Left renal pelvis (tissue), 4 donors: ENCODE measurements around the gene LUC7L3. TPM values are rescaled to one million over a fixed set of nuclear protein-coding genes. Genes with fewer than 3 reads are reported as not detected.
"Not testable (repeated sequence)": the region's sequence is repeated elsewhere in the genome, so short reads cannot be mapped to it uniquely, and the experiment has no call there.

Experiments used
- DNase-seq, 4 donors: peaks; one replicate each; pipeline ENCODE4 v3.0.0-alpha.2; 2013; ENCODE audit warnings: low read depth in 4 of 4, low spot score in 3 of 4
- polyA plus RNA-seq, 4 donors: library from polyadenylated mRNA; unstranded; fragments of 120-200 nt; gene quantifications; one replicate each; pipeline ENCODE4 v1.2.1, GENCODE V29; 2013; ENCODE audit not compliant: insufficient read length in 4 of 4

LUC7L3 gene
- polyA plus RNA-seq, 4 donors = 490 to 744 (median 572) TPM

- DNase-seq = no peak
Observed at GRCh38 chr17:50708050-50709000, 11.1 kb upstream of the LUC7L3 start.

GRCh38 chr17:50709053-50709452, 10.3 kb upstream of the LUC7L3 start:
- DNase-seq = not testable (repeated sequence)

GRCh38 chr17:50710025-50710424, 9.4 kb upstream of the LUC7L3 start:
- DNase-seq = no peak

DNA sequence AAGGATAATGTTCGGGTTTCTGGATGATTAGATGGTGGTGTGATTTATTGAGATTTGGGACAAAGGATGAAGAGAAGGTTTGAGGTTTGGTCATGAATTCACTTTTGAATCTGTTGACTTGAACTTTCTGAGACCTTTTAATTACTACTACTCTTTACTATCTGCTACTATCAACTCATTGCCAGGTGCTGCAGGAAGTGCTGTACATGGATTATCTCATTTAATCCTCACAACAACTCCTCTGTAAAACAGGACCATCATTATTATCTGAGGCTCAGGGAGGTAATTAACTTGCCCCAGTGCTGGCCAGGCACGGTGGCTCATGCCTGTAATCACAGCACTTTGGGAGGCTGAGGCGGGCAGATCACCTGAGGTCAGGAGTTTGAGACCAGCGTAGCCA, 8.8 kb upstream of the LUC7L3 start:
- no peak for DNase-seq

GRCh38 chr17:50712641-50713040, 6.8 kb upstream of the LUC7L3 start:
- no peak for DNase-seq

- DNase-seq = no peak
Observed at GRCh38 chr17:50715471-50715870, 3.9 kb upstream of the LUC7L3 start.

GRCh38 chr17:50719924-50720794, 756 bp downstream of the LUC7L3 start:
- no peak for DNase-seq

DNA sequence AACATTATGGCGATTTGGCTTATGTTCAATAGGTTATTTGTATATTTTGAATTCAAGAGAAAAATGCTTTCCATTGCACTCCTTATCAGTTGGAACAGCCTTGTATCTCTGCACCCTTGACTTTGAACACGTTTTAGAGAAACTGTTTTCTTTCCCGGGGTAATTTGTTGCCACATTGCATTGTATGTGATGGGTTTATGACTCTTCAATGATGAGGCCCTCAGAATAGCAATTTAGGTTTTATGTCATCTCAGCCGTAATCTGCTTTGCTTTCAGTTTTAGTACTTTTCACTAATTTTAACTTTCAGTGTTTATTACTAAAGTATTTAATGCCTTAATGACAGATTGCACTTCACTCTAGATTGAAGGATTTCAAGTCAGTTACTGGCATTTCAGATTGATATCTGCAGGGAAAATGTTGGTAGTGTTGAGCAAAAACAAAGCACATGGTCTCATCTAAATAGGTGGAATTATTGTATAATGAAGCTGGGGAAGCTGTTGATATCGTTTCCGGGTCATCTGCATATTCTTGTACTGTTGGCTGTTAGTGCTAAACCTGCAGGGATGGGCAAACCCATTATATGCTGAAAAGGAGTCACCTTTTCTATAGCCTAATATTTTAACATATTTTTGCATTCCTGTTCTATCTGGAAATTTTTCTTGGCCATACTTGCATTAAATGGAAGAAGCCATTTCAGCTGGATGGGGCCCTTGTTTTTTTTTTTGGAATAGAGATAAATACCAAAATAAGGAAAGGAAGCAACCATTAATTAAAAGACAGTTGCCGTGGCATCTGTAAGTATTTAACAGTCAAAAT, 2.0 kb downstream of the LUC7L3 start:
- no peak for DNase-seq

GRCh38 chr17:50722746-50723145, 3.3 kb downstream of the LUC7L3 start:
- no peak for DNase-seq

DNA sequence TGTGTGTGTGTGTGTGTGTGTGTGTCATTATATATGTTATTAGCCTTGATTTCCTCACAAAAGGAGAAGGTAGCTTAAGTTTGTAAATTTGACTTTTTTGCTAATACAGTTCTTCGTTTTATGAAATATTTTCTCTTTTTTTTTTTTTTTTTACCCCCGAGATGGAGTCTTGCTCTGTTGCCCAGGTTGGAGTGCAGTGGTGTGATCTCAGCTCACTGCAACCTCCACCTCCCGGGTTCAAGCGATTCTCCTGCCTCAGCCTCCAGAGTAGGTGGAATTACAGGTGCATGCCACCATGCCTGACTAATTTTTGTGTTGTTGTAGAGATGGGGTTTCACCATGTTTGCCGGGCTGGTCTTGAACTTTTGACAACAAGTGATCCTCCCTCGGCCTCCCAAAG, 5.2 kb downstream of the LUC7L3 start:
- DNase-seq = not testable (repeated sequence)

DNA sequence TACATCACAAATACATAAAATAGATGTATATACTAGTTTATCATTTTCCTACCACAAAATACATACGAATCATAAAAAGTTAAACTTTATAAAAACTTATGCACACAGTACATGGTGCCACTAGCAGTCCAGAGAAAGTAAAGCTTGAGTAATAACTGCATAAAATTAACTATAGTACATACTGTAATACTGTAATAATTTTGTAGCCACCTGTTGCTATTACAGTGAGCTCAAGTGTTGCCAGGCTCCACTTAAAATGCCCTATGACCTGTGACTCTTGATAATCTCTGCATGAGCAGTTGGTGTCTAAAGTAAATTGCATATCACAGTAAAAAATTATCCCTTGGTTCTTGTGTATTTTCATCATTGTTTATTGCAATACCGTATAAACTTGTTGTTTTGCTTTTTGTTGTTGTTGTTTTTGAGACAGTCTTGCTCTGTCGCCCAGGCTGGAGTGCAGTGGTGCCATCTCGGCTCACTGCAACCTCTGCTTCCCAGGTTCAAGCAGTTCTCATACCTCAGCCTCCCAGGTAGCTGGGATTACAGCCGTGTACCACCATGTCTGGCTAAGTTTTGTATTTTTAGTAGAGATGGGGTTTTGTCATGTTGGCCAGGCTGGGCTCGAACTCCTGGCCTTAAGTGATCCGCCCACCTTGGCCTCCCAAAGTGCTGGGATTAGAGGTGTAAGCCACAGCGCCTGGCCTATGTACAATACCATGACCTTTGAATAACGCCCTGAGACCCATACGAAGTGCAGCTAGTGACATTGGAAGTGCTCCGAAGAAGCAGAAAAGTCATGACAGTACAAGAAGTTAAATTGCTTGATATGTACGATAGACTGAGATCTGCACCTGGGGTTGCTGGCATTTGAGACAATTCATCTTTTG, 6.6 kb downstream of the LUC7L3 start:
- DNase-seq = no peak

DNA sequence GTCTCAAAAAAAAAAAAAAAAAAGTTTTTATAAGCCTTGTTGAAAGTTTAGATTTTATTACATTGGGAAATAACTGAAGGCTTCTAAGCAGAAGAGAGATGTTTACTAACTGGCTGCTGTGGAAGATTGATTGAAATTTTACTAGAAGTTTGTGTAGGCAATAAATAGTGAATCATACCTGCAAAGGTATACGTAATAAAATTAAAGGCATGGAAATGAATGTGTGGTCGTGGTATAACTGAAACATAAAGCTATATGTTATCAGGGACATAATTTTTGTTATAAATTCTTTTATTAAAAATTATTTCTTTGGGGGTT, 8.7 kb downstream of the LUC7L3 start:
- no peak for DNase-seq

DNA sequence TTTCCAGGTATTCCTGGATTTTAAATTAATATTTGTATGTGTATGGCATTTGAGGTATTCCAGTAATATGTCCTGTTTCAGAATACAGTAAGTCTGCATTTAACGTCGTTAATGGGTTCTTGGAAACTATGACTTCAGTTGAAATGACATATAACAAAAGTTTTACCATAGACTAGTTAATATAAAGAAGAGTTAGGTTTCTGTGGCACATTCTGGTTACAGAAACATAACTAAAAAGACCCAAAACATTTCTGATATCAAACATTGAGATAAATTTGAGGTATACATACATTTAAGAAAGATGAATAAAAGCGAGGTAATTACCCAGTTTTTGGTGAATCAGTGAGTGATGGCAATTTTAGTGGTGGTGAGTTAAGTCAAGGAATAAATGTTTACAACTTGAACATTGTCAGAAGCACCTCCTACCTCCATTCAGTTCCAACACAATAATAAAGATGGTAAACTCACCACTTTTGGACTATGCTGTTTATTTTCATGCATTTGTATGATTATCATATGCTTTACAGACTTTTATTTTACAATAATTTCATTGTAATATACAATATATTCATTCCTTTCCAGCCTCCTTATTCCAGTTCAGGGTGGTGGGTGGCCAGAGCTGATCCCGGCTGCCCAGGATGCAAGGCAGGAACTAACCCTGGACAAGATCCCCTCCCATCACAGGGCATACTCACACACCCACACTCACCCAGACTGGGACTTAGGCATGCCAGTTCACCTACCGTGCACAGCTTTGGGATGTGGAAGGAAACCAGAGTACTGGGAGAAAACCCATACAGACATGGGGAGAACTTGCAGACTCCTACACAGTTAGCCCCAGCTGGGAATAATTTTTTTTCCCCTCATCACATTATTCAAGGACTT, 9.7 kb downstream of the LUC7L3 start:
- DNase-seq = no peak

DNA sequence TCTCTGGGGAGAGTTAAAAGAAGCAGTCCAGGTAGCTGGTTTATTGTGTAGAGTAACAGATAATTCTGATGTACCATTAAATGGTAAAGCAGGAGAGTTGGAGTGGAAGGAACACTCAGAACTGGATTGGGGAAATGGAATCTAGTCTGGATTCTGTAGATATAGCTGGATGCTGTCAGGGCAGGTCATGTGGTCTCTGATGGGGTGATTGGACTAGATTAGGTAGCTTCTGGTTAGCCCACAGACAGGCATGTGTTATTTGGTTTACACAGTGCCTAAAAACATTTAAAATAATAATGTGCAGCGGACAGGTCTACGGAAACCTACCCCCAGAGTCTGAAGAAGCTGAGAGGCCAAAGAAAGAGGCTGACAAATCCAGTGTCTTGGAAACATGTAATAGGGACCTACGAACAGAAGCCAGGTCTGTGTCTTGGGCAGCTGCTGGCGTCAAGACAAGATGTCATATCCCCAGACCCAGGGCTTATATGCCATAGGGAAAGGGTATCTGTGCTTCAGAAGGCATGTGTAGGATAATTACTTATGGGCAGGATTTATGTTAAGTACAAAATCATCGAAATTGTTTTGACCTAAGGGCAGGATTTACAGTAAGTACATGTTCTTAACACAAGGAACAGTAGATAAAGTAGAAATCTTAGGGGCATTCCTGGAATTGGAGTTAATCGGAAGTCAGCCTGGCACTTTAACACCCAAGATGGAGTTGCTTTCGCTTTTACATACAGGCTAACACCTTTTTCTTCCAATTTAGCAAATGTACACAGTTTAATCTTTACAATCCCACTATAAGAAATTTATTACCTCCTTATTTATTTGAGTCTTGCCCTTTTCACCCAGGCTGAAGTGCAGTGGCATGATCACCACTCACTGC, 12.4 kb downstream of the LUC7L3 start:
- DNase-seq = no peak

- no peak for DNase-seq
Observed at GRCh38 chr17:50735287-50735686, 15.9 kb downstream of the LUC7L3 start.

DNA sequence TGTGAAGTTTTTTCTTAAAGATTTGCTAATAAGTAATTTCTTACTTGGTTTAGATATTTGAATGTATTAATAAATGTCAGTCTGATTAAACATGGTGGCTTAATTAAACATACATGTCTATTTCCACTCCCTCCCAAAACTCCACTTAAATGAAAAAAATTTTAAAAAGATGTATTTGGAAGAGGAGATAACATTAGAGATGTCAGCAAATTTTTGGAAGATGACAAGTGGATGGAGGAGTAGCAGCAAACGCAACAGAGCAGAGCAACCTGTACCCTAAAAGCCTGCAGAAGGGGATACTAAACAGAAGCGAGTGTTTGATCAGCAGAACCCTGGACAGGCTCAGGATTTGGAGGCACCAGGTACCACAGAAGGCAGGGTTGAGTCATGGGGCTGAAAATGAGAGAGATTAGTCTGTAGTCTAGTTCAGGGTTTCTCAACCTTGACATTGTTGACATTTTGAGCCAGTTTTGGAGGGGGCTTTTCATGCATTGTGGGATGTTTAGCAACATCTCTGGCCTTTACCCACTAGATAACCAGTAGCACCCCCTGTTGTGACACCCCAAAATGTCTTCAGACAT, 17.8 kb downstream of the LUC7L3 start:
- no peak for DNase-seq

GRCh38 chr17:50739098-50739497, 19.7 kb downstream of the LUC7L3 start:
- DNase-seq = no peak

- DNase-seq = no peak
Observed at GRCh38 chr17:50745631-50746030, 26.2 kb downstream of the LUC7L3 start.
